GM23248 (cell line): ENCODE data around the gene CTDSP1. TPM values are rescaled to one million over a fixed set of nuclear protein-coding genes. Genes with fewer than 3 reads are reported as not detected.

Experiments used
- DNase-seq: peaks from one replicate; pipeline ENCODE4 v3.0.0-alpha.2; 2015
- H2AFZ ChIP-seq: fragments of 200-600 bp; sonication (generic); 2 replicates; pipeline ENCODE4 v1.6.1; 2016; ENCODE audit warnings: antibody characterized with exemption
- H3F3A ChIP-seq: fragments of 200-600 bp; sonication (generic); 2 replicates; pipeline ENCODE4 v1.6.1; 2016; ENCODE audit warnings: mild to moderate bottlenecking, antibody characterized with exemption, mixed run types; ENCODE audit not compliant: insufficient read depth
- H3K27ac ChIP-seq: fragments of 200-600 bp; sonication (generic); 2 replicates; pipeline ENCODE4 v1.5.1; 2016; ENCODE audit warnings: mild to moderate bottlenecking
- H3K27me3 ChIP-seq: fragments of 200-600 bp; sonication (generic); replicated peaks from 2 replicates; pipeline ENCODE4 v1.6.1; 2016; ENCODE audit warnings: mild to moderate bottlenecking; ENCODE audit not compliant: insufficient read depth
- H3K36me3 ChIP-seq: fragments of 200-600 bp; sonication (generic); 2 replicates; pipeline ENCODE4 v1.6.1; 2016; ENCODE audit warnings: low read depth, mild to moderate bottlenecking
- H3K4me1 ChIP-seq: fragments of 200-600 bp; sonication (generic); 2 replicates; pipeline ENCODE4 v1.6.1; 2016; ENCODE audit warnings: mild to moderate bottlenecking; ENCODE audit not compliant: insufficient read depth
- H3K4me2 ChIP-seq: fragments of 200-600 bp; sonication (generic); one replicate; pipeline ENCODE4 v1.6.1; 2016; ENCODE audit warnings: mild to moderate bottlenecking; ENCODE audit not compliant: unreplicated experiment
- H3K4me3 ChIP-seq: fragments of 200-600 bp; sonication (generic); 2 replicates; pipeline ENCODE4 v1.5.1; 2016; ENCODE audit warnings: mild to moderate bottlenecking
- H3K79me2 ChIP-seq: fragments of 200-600 bp; sonication (generic); 2 replicates; pipeline ENCODE4 v1.6.1; 2016; ENCODE audit warnings: mild to moderate bottlenecking; ENCODE audit not compliant: insufficient read depth
- H3K9ac ChIP-seq: fragments of 200-600 bp; sonication (generic); 2 replicates; pipeline ENCODE4 v1.6.1; 2016; ENCODE audit warnings: mild to moderate bottlenecking
- H3K9me2 ChIP-seq: fragments of 200-600 bp; sonication (generic); 2 replicates; pipeline ENCODE4 v1.6.1; 2016; ENCODE audit warnings: mixed run types, mild to moderate bottlenecking, moderate library complexity; ENCODE audit not compliant: insufficient read depth
- H3K9me3 ChIP-seq: fragments of 200-600 bp; sonication (generic); one replicate; pipeline ENCODE4 v1.6.1; 2017; ENCODE audit warnings: low read depth
- H4K20me1 ChIP-seq: fragments of 200-600 bp; sonication (generic); 2 replicates; pipeline ENCODE4 v1.6.0; 2016; ENCODE audit not compliant: insufficient read depth
- EZH2 ChIP-seq: fragments of 200-600 bp; sonication (generic); IDR thresholded peaks from 2 replicates; pipeline ENCODE4 v1.6.1; 2018; ENCODE audit warnings: antibody characterized with exemption, mild to moderate bottlenecking; ENCODE audit not compliant: insufficient read depth, poor library complexity, severe bottlenecking
- EZH2phosphoT487 ChIP-seq: fragments of 200-600 bp; sonication (generic); IDR thresholded peaks from 2 replicates; pipeline ENCODE4 v1.6.1; 2018; ENCODE audit warnings: antibody characterized with exemption, moderate library complexity, mild to moderate bottlenecking, low read depth; ENCODE audit not compliant: insufficient read depth
- WGBS, 2 experiments: methylation state at CpG; one replicate each; pipeline ENCODE4 v1.1.6; 2015 to 2017; ENCODE audit warnings: low lambda C conversion rate in 2 of 2, low coverage in 1 of 2; ENCODE audit errors: missing lambda C conversion rate in 2 of 2; 5-methylcytosine and 5-hydroxymethylcytosine counted together
- in situ Hi-C: fragments of 300-500 bp; cut with MboI; formaldehyde crosslinking; loops from 2 replicates; pipeline ENCODE4 v1.15.0; 2020
- polyA plus RNA-seq: library from polyadenylated mRNA; unstranded; fragments of >200 nt; fragmentation: Nextera tagmentation; extraction: Ambion mirVana; gene quantifications from 2 replicates; pipeline ENCODE4 v1.2.1, GENCODE V29; 2016
- total RNA-seq: library from RNA; depleted of rRNA; stranded (reverse); fragments of >200 nt; shearing (Covaris generic); gene quantifications from 2 replicates; pipeline ENCODE4 v1.2.3, GENCODE V29; 2014

The CTDSP1 gene
- total and polyA plus RNA-seq, 2 experiments from 2014 or later = 28.5 to 119 TPM

DNA sequence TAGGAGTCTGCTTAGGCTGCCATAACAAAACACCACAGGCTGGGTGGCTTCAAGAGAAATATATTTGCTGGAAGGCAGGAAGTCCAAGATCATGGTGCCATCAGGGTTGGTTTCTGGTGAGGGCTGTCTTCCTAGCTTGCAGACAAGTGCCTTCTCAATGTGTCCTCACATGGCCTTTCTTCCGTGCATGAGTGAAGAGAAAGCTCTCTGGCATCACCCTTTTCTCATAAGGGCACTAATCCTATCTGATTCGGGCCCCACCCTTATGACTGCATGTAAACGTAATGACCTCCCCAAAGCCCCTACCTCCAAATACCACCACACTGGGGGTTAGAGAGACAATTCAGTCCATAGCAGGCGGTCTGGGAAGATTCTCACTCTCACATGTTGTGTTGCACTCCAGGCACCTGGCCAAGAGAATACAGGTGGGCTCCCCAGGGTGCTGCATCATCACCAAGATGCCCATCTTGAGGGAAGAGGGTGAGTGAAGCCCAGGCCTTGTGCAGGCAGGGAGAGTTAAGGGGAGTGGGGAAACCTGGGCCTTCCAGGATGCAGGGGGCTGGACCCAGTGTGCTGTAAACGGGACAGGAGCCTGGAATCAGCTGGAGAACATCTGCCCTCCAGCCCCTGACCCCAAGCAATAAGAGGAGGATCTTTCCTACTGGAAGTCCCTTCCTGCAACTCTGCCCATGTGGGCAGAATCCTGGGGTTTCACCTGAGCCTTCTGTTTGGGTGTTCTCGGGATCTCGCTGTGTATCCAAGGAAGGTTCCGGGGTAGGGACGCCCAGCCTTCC lies 32.9 kb upstream of the CTDSP1 start:
- H2AFZ ChIP-seq = peak overlapping the region; percentile 92
- no peaks in the 10 kb centered on the region for H3K79me2 ChIP-seq
- no peaks in the 10 kb centered on the region for H3K36me3 ChIP-seq
- H3K4me1 ChIP-seq = no peaks in the 10 kb centered on the region
- WGBS, 2 experiments = 96 to 99% methylated on average over 9 of the region's 9 CpGs
- no peak overlapping the region for H3K9ac ChIP-seq
- no peaks in the 10 kb centered on the region for H4K20me1 ChIP-seq
- no peak overlapping the region for H3K4me2 ChIP-seq
- H3K4me3 ChIP-seq = 0 out of 2 replicates have a peak overlapping the region, but pooled peaks have one; percentile 76
- TF ChIP-seq EZH2phosphoT487 = no peak
- TF ChIP-seq EZH2 = no peak
- H3F3A ChIP-seq = no peaks in the 10 kb centered on the region
- no peaks in the 10 kb centered on the region for H3K9me3 ChIP-seq
- 0 out of 2 replicates have a peak, but pooled peaks cover 4% of the 10 kb centered on the region for H3K27me3 ChIP-seq
- H3K9me2 ChIP-seq = no peaks in the 10 kb centered on the region
- in situ Hi-C loops = no loop called here
- no peak overlapping the region for H3K27ac ChIP-seq
- no peak for DNase-seq

DNA sequence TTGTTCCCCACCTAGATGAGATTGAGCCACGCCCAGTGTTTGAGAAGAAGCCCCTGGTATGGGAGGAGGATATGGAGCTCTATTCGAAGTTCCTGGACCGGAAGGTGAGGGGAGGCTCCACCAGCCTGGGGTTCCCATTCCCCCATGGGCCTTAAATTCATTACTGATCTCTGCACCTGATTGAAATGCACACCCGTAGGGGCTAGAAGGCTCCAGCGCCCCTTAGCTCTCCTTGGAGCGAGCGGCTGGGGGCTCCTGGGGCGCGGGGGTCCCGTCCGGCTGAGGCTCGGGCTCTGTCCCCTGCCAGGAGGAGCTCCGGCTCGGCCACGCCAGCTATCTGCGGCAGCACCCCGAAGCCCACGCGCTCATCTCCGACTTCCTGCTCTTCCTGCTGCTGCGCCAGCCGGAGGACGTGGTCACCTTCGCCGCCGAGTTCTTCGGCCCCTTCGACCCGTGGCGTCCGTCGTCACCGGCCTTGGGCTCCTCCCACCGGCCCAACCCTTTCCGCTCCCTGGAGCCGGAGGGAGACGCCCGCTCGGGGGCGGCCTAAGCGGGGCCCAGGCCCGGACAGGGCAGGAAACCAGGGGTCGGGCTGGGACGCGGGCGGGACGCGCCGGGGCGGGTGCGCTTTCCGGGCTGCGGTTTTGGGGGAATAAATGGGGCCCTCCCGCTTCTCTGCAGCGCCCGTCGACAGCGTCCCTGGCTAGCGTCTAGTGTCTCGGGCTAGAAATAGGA lies 32.1 kb upstream of the CTDSP1 start:
- no peak for TF ChIP-seq EZH2
- TF ChIP-seq EZH2phosphoT487 = no peak
- peak overlapping the region; percentile 92 for H2AFZ ChIP-seq
- no peak overlapping the region for H3K27ac ChIP-seq
- no peaks in the 10 kb centered on the region for H3K9me2 ChIP-seq
- peak overlapping the region; percentile 76 for H3K4me3 ChIP-seq
- peak overlapping the region; percentile 78 for H3K9ac ChIP-seq
- 15 to 24% methylated on average over 33 to 59 of the region's 60 CpGs for WGBS, 2 experiments
- DNase-seq = peak; percentile 80
- no peaks in the 10 kb centered on the region for H3K9me3 ChIP-seq
- no peaks in the 10 kb centered on the region for H3K79me2 ChIP-seq
- in situ Hi-C loops = no loop called here
- peak overlapping the region; percentile 66 for H3K4me2 ChIP-seq
- H3K4me1 ChIP-seq = no peaks in the 10 kb centered on the region
- no peaks in the 10 kb centered on the region for H3F3A ChIP-seq
- no peaks in the 10 kb centered on the region for H4K20me1 ChIP-seq
- 0 out of 2 replicates have a peak, but pooled peaks cover 4% of the 10 kb centered on the region for H3K27me3 ChIP-seq
- H3K36me3 ChIP-seq = no peaks in the 10 kb centered on the region

DNA sequence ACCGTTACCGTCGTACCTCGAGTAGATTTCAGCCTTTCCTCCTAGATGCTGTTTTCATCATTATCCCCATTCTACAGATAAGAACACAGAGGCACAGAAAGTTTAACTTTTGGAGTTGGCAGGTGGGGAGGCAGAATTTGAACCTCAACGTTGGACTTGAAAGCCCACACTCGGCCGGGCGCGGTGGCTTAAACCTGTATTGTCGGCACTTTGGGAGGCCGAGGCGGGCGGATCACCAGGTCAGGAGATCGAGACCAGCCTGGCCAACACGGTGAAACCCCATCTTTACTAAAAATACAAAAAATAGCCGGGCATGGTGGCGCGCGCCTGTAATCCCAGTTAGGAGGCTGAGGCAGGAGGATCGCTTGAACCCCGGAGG lies 31.5 kb upstream of the CTDSP1 start:
- H3K27me3 ChIP-seq = 0 out of 2 replicates have a peak, but pooled peaks cover 4% of the 10 kb centered on the region
- H3K27ac ChIP-seq = no peak overlapping the region
- no peaks in the 10 kb centered on the region for H3K4me1 ChIP-seq
- H3K4me3 ChIP-seq = peak overlapping the region; percentile 76
- no peaks in the 10 kb centered on the region for H3K9me3 ChIP-seq
- no peaks in the 10 kb centered on the region for H3K9me2 ChIP-seq
- H3K9ac ChIP-seq = peak overlapping the region; percentile 78
- no peaks in the 10 kb centered on the region for H4K20me1 ChIP-seq
- no peak for DNase-seq
- H3K36me3 ChIP-seq = no peaks in the 10 kb centered on the region
- no peaks in the 10 kb centered on the region for H3K79me2 ChIP-seq
- H2AFZ ChIP-seq = peak overlapping the region; percentile 92
- WGBS, 2 experiments = 66 to 69% methylated on average over 21 of the region's 21 CpGs
- no peak for TF ChIP-seq EZH2
- H3F3A ChIP-seq = no peaks in the 10 kb centered on the region
- in situ Hi-C loops = no loop called here
- H3K4me2 ChIP-seq = peak overlapping the region; percentile 66

DNA sequence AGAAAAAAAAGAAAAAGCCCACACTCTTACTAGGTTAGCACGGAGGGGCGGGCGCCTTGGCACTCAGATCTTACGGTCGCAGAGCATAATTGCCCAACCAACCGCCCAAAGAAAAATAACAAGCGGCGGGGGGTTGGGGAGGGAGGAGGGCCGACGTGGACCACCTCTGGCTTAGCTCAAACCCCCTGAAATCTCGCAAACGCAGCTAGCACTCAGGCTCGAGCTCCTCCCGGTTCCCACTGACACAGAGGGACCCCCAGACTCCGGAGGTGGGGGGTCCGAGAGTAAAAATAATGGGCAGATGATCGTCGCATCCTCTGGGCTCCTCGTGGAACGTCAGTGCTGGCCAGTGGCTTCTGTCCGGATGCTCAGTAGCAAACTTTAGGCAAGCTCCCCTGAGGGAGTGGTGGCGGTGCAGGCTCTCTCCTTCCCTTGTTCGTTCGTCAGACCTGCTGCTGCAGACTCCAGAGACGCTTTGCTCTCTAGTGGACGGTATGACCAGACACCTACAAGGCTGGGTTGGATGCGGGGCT lies 31.0 kb upstream of the CTDSP1 start:
- 0 out of 2 replicates have a peak, but pooled peaks cover 4% of the 10 kb centered on the region for H3K27me3 ChIP-seq
- no peaks in the 10 kb centered on the region for H3K36me3 ChIP-seq
- H2AFZ ChIP-seq = peak overlapping the region; percentile 24; the same call in 1 of the 2 replicates
- WGBS, 2 experiments = 30 to 38% methylated on average over 27 of the region's 27 CpGs
- no peak overlapping the region for H3K9ac ChIP-seq
- no peak overlapping the region for H3K27ac ChIP-seq
- no peaks in the 10 kb centered on the region for H3K4me1 ChIP-seq
- peak; percentile 40 for DNase-seq
- H3K79me2 ChIP-seq = no peaks in the 10 kb centered on the region
- H3K4me3 ChIP-seq = no peak overlapping the region
- in situ Hi-C loops = no loop called here
- H3K9me3 ChIP-seq = no peaks in the 10 kb centered on the region
- no peak overlapping the region for H3K4me2 ChIP-seq
- no peak for TF ChIP-seq EZH2
- TF ChIP-seq EZH2phosphoT487 = no peak
- no peaks in the 10 kb centered on the region for H3K9me2 ChIP-seq
- no peaks in the 10 kb centered on the region for H3F3A ChIP-seq
- no peaks in the 10 kb centered on the region for H4K20me1 ChIP-seq
